A673 (cell line): ENCODE data around the gene EPHA10. TPM values are rescaled to one million over a fixed set of nuclear protein-coding genes. Genes with fewer than 3 reads are reported as not detected.

Experiments used
- BruUV-seq: library from RNA; stranded (reverse); fragments of 400-500 nt; replicated peaks from 2 replicates; lab custom pipeline; 2021; lab: Mats Ljungman, UMichigan
- CTCF ChIA-PET: fragments of 300-600 bp; sonication (Branson Sonifier 250); formaldehyde crosslinking; loops from one replicate; lab custom pipeline; 2022; ENCODE audit warnings: antibody characterized with exemption; lab: Charles Lee
- POLR2A ChIA-PET: fragments of 300-600 bp; sonication (Branson Sonifier 250); formaldehyde crosslinking; loops from one replicate; lab custom pipeline; 2022; ENCODE audit warnings: antibody characterized with exemption; ENCODE audit not compliant: low non-redundant PET; lab: Charles Lee
- DNase-seq: peaks from one replicate; pipeline ENCODE4 v3.0.0-alpha.2; 2015; ENCODE audit warnings: low spot score
- H3K27ac ChIP-seq: fragments of 200-600 bp; sonication (generic); 2 replicates; pipeline ENCODE4 v1.5.1; 2016; ENCODE audit warnings: mixed run types, low read depth, mild to moderate bottlenecking, mixed read lengths, antibody characterized with exemption, low read length; ENCODE audit not compliant: poor library complexity, severe bottlenecking
- H3K27me3 ChIP-seq: fragments of 200-600 bp; sonication (generic); replicated peaks from 2 replicates; pipeline ENCODE4 v1.6.1; 2017; ENCODE audit warnings: mixed run types, low read depth, mild to moderate bottlenecking, mixed read lengths, antibody characterized with exemption, low read length; ENCODE audit not compliant: insufficient read depth, poor library complexity
- H3K36me3 ChIP-seq: fragments of 200-600 bp; sonication (generic); 2 replicates; pipeline ENCODE4 v1.6.1; 2016; ENCODE audit warnings: mixed run types, mild to moderate bottlenecking, mixed read lengths, antibody characterized with exemption, low read length; ENCODE audit not compliant: insufficient read depth, poor library complexity, severe bottlenecking
- H3K4me1 ChIP-seq: fragments of 200-600 bp; sonication (generic); 2 replicates; pipeline ENCODE4 v1.6.1; 2017; ENCODE audit warnings: mixed run types, mild to moderate bottlenecking, mixed read lengths, antibody characterized with exemption, low read length; ENCODE audit not compliant: insufficient read depth, poor library complexity, severe bottlenecking
- H3K4me3 ChIP-seq: fragments of 200-600 bp; sonication (generic); 2 replicates; pipeline ENCODE4 v1.5.1; 2016; ENCODE audit warnings: low read depth, mixed run types, mild to moderate bottlenecking, mixed read lengths, low read length; ENCODE audit not compliant: poor library complexity, severe bottlenecking
- H3K9me3 ChIP-seq: fragments of 200-600 bp; sonication (generic); 2 replicates; pipeline ENCODE4 v1.6.1; 2016; ENCODE audit warnings: mixed run types, low read depth, mild to moderate bottlenecking, mixed read lengths, antibody characterized with exemption, low read length; ENCODE audit not compliant: poor library complexity, severe bottlenecking
- EZH2 ChIP-seq: fragments of 200-600 bp; sonication (generic); IDR thresholded peaks from 2 replicates; pipeline ENCODE4 v1.6.1; 2017; ENCODE audit warnings: borderline replicate concordance, low read depth, mild to moderate bottlenecking, mixed read lengths, antibody characterized with exemption, low read length; ENCODE audit not compliant: poor library complexity, severe bottlenecking
- intact Hi-C: fragments of 100-400 bp; cut with micrococcal nuclease; formaldehyde crosslinking; loops from one replicate; pipeline ENCODE4 v1.10.0; 2022; ENCODE audit not compliant: unreplicated experiment
- total RNA-seq: library from RNA; stranded (reverse); gene quantifications from 2 replicates; pipeline ENCODE4 v1.2.3, GENCODE V29; 2021
- TF ChIP-seq, protein P1 (sequence below): fragments of 300-800, 200-600 bp; sonication (generic); conservative IDR thresholded peaks from 2 replicates; pipeline ENCODE4 v1.5.1; 2017; ENCODE audit warnings: low read depth, mild to moderate bottlenecking, antibody characterized with exemption, low read length, moderate library complexity, mixed read lengths

EPHA10 gene
- total RNA-seq, 1 experiment from 2014 or later, result not detected

- Histone ChIP-seq H3K27ac (no peak overlapping the region), H3K4me3 (no peak overlapping the region), H3K9me3 (no peaks in the 10 kb centered on the region), H3K27me3 (no peaks in the 10 kb centered on the region), H3K36me3 (peaks cover 17% of the 10 kb centered on the region), H3K4me1 (no peaks in the 10 kb centered on the region)
- ChIA-PET POLR2A (no interaction called here), CTCF (no interaction called here)
- TF ChIP-seq, protein P1, sequence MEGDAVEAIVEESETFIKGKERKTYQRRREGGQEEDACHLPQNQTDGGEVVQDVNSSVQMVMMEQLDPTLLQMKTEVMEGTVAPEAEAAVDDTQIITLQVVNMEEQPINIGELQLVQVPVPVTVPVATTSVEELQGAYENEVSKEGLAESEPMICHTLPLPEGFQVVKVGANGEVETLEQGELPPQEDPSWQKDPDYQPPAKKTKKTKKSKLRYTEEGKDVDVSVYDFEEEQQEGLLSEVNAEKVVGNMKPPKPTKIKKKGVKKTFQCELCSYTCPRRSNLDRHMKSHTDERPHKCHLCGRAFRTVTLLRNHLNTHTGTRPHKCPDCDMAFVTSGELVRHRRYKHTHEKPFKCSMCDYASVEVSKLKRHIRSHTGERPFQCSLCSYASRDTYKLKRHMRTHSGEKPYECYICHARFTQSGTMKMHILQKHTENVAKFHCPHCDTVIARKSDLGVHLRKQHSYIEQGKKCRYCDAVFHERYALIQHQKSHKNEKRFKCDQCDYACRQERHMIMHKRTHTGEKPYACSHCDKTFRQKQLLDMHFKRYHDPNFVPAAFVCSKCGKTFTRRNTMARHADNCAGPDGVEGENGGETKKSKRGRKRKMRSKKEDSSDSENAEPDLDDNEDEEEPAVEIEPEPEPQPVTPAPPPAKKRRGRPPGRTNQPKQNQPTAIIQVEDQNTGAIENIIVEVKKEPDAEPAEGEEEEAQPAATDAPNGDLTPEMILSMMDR, result no peak
- TF ChIP-seq EZH2, result no peak
- no peak for DNase-seq
- no TSS peak for BruUV-seq
- intact Hi-C loops, result no loop called here
Observed at GRCh38 chr1:37714226-37714625, 50.7 kb downstream of the EPHA10 start.

DNA sequence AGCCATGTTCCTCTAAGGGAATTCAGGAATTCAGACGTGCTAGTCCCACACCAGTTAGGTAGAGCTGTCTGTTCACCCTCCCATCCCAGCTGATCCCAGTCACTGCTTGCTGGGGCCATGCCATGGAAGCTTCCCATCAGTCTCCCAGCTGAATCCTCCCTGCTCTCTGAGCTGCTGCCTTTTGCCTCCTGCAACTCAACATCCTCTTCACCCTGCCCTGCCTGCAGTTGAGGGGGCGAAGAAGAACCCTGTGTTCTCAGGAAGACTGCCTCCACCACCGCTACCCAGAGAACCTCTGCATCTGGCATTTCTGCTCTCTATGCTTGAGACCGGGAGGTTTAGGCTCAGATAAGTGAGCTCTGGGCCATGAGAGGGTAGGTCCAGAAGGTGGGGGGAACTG lies 56.4 kb downstream of the EPHA10 start:
- ChIA-PET POLR2A (no interaction called here), CTCF (no interaction called here)
- Histone ChIP-seq H3K27me3 (no peaks in the 10 kb centered on the region), H3K9me3 (no peaks in the 10 kb centered on the region), H3K4me1 (no peaks in the 10 kb centered on the region), H3K27ac (no peak overlapping the region), H3K4me3 (no peak overlapping the region), H3K36me3 (peaks cover 70% of the 10 kb centered on the region)
- TF ChIP-seq EZH2, result no peak
- TF ChIP-seq, protein P1, result no peak
- no TSS peak for BruUV-seq
- DNase-seq, result no peak
- intact Hi-C loops, result no loop called here

DNA sequence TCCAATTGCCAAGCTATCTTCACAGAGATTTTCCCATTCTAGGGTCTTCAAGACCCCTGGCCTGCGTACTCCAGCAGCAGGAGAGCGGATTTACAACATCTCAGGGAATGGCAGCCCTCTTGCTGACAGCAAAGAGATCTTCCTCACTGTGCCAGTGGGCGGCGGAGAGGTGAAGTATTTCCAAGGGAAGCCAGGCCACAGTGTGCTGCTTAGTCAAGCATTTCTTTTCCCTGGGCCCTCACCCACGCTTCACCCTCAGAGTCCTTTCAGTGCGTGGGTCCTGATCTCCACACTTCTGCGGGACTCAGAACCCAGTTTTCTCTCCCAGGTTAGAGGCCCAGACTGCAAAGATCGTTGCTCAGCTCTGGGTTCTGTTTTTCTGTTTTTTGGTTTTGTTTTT lies 59.5 kb downstream of the EPHA10 start:
- Histone ChIP-seq H3K4me3 (no peak overlapping the region), H3K27me3 (no peaks in the 10 kb centered on the region), H3K4me1 (no peaks in the 10 kb centered on the region), H3K27ac (no peak overlapping the region), H3K9me3 (no peaks in the 10 kb centered on the region), H3K36me3 (peaks cover 93% of the 10 kb centered on the region)
- ChIA-PET POLR2A (no interaction called here), CTCF (no interaction called here)
- BruUV-seq, result no TSS peak
- TF ChIP-seq, protein P1, result no peak
- TF ChIP-seq EZH2, result no peak
- DNase-seq, result no peak
- intact Hi-C loops, result no loop called here
